Measurements from ENCODE around the gene PLCH2. TPM values are rescaled to one million over a fixed set of nuclear protein-coding genes. Genes with fewer than 3 reads are reported as not detected.

Gene PLCH2
- total and polyA plus RNA-seq, 9 of the 15 experiments (the other 6 are each of a cell fraction or from before 2014, with no cell fraction given) = 0.16 TPM; not detected in 8

GRCh38 chr1:2548068-2548589, 72.0 kb downstream of the PLCH2 start (continued):
- TF ChIP-seq VEZF1 (CRISPR knock-in tag; IDR thresholded peaks at IDR 0.05) = peak; percentile 37; the same call in 1 of the 2 replicates
- no peak for TF ChIP-seq XRCC4 (IDR thresholded peaks at IDR 0.05; ENCODE audit: extremely low read depth, insufficient read depth, insufficient read length)
- TF ChIP-seq PRPF4 (IDR thresholded peaks at IDR 0.05; ENCODE audit: insufficient read depth, low read depth, low read length, poor library complexity, severe bottlenecking) = no peak
- peak; percentile 87 for TF ChIP-seq CC2D1A (IDR thresholded peaks at IDR 0.05)
- TF ChIP-seq CBX5 (IDR thresholded peaks at IDR 0.05; ENCODE audit: borderline replicate concordance, low read depth) = no peak
- peak; percentile 32 for TF ChIP-seq GABPB1 (CRISPR knock-in tag; IDR thresholded peaks at IDR 0.05)
- TF ChIP-seq PHB (CRISPR knock-in tag; IDR thresholded peaks at IDR 0.05) = no peak
- TF ChIP-seq ZNF79 (CRISPR knock-in tag; IDR thresholded peaks at IDR 0.05; ENCODE audit: low read depth) = no peak
- no peak for TF ChIP-seq POLR2H (tag; IDR thresholded peaks at IDR 0.05; ENCODE audit: low read depth)
- 0 out of 2 replicates have a peak, but pooled peaks have one; percentile 32 for TF ChIP-seq POLR2AphosphoS2 (IDR thresholded peaks at IDR 0.05; ENCODE audit: low read length)
- TF ChIP-seq WHSC1 (IDR thresholded peaks at IDR 0.05; ENCODE audit: low read length) = no peak
- no peak for TF ChIP-seq ZNF398 (CRISPR knock-in tag; IDR thresholded peaks at IDR 0.05)
- 0 out of 2 replicates have a peak, but pooled peaks have one; percentile 20 for TF ChIP-seq JUN (IDR thresholded peaks at IDR 0.05; ENCODE audit: borderline replicate concordance, low read depth, low read length)
- no peak for TF ChIP-seq JUN (CRISPR knock-in tag; IDR thresholded peaks at IDR 0.05; ENCODE audit: borderline replicate concordance)
- no peak for TF ChIP-seq ZNF212 (CRISPR knock-in tag; IDR thresholded peaks at IDR 0.05)
- peak; percentile 94 to 97 (median 96) for TF ChIP-seq CTCF (IDR thresholded peaks at IDR 0.05 in 2 of 3, conservative IDR thresholded peaks at IDR 0.05 in 1 of 3; ENCODE audit: insufficient read depth in 2 of 3, low read depth in 1 of 3, low read length in 3 of 3)
- TF ChIP-seq KAT8 (IDR thresholded peaks at IDR 0.05; ENCODE audit: low read depth) = no peak
- TF ChIP-seq BCLAF1 (IDR thresholded peaks at IDR 0.05; ENCODE audit: borderline replicate concordance in 1 of 2, control insufficient read depth in 1 of 2, low read depth in 2 of 2, low read length in 1 of 2) = no peak
- no peak for TF ChIP-seq CBFA2T3 (IDR thresholded peaks at IDR 0.05)
- TF ChIP-seq SP2 (IDR thresholded peaks at IDR 0.05; ENCODE audit: extremely low read depth, low read depth, low read length, poor library complexity, severe bottlenecking) = no peak
- peak; percentile 90 for TF ChIP-seq KAT7 (CRISPR knock-in tag; IDR thresholded peaks at IDR 0.05; ENCODE audit: borderline replicate concordance)
